HTERT RPE-1 (cell line): ENCODE results near the gene HPS4.
"Not testable (repeated sequence)": the region's sequence is repeated elsewhere in the genome, so short reads cannot be mapped to it uniquely, and the experiment has no call there.

ENCODE experiments used
- in situ Hi-C: fragments of 300-500 bp; cut with MboI; formaldehyde crosslinking; loops from 4 replicates; pipeline ENCODE4 v1.14.3; 2020; ENCODE audit warnings: low sequenced_read_pairs

HPS4 gene

DNA sequence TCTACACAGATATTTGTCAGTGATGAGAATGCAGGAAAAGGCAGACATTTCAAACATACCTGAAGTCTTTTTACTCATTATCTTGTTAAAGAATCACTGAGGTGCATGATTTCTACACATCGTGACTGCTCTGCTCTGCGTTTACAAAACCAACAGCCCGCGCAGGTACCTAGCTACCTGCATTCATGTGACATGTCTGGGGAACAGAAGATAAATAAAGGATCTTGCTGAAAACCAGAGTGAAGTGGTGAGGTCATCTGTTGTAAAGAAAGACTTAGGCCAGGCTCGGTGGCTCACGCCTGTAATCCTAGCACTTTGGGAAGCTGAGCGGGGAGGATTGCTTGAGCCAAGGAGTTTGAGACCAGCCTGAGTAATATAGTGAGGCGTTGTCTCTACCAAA, 38.8 kb downstream of the HPS4 start:
- in situ Hi-C loops: no loop called here

DNA sequence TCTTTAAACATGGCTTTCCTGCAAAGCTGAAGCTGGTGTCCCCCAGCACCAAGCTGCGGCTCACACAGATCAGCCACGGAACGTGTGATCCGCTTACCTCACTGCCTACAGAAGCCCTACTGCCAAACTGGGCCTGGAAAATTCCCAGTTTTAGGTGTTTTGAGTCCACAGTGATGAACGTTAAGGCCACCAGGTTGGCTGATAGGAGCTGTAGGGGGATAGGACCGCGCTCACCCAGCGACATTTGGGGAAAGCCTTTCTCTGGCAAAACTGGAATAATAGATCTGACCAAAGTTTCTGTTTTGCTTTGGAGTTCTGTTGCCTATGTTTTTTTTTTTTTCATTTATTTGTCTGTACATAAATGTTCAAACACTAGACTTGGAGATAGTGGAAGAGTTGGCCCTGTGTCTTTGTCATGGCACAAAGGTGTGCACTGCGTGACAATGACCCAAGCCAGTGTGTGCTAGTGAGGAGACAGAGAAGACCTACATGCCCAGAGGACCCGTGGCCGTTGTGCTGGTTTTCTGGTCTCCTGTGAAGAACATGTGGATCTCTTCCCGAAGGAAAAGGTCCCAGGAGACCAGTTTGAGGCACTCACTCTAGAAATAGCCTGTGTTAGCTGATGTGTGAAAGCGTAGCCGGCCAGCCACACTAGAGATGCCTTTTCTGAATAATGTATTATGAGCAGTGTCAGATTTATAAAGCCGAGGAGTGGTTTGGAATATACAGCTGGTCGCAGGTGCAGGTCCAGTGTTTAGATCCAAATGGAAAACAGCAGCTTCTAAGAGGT, 39.5 kb downstream of the HPS4 start:
- in situ Hi-C loops: no loop called here

GRCh38 chr22:26442086-26442756, 41.4 kb downstream of the HPS4 start:
- in situ Hi-C loops: no loop called here

- in situ Hi-C loops: no loop called here
Measured at GRCh38 chr22:26439559-26439958, 44.0 kb downstream of the HPS4 start.

GRCh38 chr22:26438776-26439175, 44.8 kb downstream of the HPS4 start:
- in situ Hi-C loops: not testable (repeated sequence)

- in situ Hi-C loops: no loop called here
Measured at GRCh38 chr22:26437694-26438392, 45.7 kb downstream of the HPS4 start.

- in situ Hi-C loops: no loop called here
Measured at GRCh38 chr22:26436903-26437515, 46.6 kb downstream of the HPS4 start.

GRCh38 chr22:26435327-26436093, 48.1 kb downstream of the HPS4 start:
- in situ Hi-C loops: no loop called here

DNA sequence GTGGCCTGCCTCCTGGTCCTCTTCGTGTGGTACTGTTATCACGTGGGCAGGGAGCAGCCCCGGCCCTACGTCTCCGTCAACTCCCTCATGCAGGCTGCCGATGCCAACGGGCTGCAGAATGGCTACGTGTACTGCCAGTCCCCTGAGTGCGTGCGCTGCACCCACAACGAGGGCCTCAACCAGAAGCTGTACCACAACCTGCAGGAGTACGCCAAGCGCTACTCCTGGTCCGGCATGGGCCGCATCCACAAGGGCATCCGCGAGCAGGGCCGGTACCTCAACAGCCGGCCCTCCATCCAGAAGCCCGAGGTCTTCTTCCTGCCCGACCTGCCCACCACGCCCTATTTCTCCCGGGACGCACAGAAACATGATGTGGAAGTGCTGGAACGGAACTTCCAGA, 49.8 kb downstream of the HPS4 start:
- in situ Hi-C loops: no loop called here

GRCh38 chr22:26432619-26433311, 50.8 kb downstream of the HPS4 start:
- in situ Hi-C loops: no loop called here

GRCh38 chr22:26431261-26431995, 52.2 kb downstream of the HPS4 start:
- in situ Hi-C loops: no loop called here

DNA sequence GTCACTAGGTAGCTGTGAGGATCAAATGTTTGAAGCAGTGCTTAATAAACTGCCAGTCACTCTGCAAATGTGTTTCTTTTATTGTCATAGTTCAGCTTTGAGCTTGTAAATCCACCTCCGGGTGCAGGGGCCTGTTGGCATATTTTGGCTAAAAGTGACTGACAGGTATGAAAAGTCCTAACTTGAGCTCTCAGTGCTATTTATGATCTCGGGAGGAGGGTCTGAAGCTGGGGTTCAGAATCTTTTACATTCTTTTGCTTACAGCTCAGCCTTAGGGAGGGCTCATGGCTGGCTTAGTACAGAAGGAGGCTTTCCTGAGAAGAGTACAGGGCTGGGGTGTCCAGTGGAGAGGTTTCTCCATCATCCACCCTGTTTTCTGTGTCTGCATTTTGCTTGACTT, 53.0 kb downstream of the HPS4 start:
- in situ Hi-C loops: no loop called here

GRCh38 chr22:26429458-26430286, 53.9 kb downstream of the HPS4 start:
- in situ Hi-C loops: no loop called here

- in situ Hi-C loops: no loop called here
Measured at GRCh38 chr22:26428515-26429457, 54.8 kb downstream of the HPS4 start, which contains the start of gene ASPHD2. ASPHD2 (plus strand) TSS chr22:26429260; CDS start chr22:26433616, 4,356 bp downstream.

DNA sequence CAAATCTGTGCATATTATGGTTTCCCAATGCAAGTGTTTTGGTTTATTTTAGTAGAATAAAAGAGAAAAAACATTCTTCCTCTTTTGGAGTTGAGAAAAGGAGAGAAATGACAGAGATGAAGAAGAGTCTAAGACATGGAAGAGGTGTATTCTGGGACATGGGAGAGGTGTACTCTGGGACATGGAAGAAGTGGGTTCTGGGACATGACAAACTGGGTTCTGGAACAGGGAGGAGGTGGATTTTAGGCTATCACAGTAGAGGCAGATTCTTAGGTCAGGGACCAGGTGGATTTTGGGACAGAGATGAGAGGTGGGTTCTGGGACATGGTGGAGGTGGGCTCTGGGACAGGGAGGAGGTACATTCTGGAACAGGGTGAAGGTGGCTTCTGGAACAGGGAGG, 56.7 kb downstream of the HPS4 start:
- in situ Hi-C loops: no loop called here

GRCh38 chr22:26418620-26419019, 65.0 kb downstream of the HPS4 start:
- in situ Hi-C loops: no loop called here

DNA sequence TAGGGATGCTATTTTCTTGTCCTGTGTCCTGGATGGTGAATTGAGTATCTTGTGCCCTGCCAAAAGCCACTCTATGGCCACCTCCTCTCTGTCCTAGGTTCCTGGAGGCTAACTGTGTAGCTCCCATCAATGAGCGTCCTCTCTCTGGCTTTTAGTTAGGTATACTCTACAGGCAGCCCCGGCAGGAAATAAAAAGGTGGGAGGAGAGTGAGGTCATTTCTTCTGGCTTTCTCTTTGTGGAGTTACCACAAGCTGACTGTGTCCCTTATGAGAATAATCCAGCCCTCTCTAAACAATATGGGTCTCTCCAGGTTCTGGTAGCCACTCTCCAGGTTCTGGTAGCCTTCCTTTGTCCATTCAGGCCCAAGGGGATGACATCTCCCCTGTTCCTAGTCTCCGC, 66.2 kb downstream of the HPS4 start:
- in situ Hi-C loops: no loop called here
